RWPE1 (cell line): ENCODE results near the gene LRRC36.

Source experiments
- CTCF ChIA-PET: fragments of 350-600 bp; sonication (Branson Sonifier 250); formaldehyde crosslinking; extraction: SDS; loops from one replicate; lab custom pipeline; 2021; lab: Yijun Ruan, JAX
- POLR2A ChIA-PET: fragments of 400-600 bp; formaldehyde crosslinking; extraction: SDS; loops from one replicate; lab custom pipeline; 2020; ENCODE audit warnings: antibody characterized with exemption; ENCODE audit not compliant: low non-redundant PET; lab: Yijun Ruan, JAX
- DNase-seq: peaks from one replicate; pipeline ENCODE4 v3.0.0; 2012; ENCODE audit warnings: low spot score
- H3K27ac ChIP-seq: fragments of 450-650 bp; 2 replicates; pipeline ENCODE4 v1.5.1; 2017
- TF ChIP-seq, protein P1 (sequence below): fragments of 450-650 bp; conservative IDR thresholded peaks from 2 replicates; pipeline ENCODE4 v1.5.1; 2017; ENCODE audit warnings: low read depth, mild to moderate bottlenecking

The LRRC36 gene

DNA sequence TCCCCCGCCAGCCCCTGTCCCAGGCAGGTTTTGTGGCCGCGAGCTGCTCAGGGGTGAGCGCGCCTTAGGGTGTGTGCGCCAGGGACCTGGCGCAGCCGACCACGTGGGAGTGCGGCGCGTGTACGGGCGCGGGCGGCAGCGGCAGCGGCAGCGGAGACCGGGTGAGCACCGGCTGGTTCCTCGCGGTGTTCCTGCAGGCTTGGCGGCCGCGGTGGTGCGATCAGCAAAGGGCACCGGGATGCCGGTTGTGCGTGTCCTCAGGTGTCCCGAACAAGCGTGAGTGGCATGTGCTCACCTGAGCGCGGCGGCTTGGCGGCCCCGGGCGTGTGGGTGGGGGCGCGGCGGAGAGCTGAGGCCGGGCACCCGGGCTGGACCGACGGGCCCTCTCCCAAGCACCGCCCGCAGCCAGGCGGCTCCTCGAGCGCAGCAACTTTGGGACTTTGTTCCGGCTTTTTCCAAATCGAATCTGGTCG lies 103.9 kb downstream of the LRRC36 start:
- TF ChIP-seq, protein P1, sequence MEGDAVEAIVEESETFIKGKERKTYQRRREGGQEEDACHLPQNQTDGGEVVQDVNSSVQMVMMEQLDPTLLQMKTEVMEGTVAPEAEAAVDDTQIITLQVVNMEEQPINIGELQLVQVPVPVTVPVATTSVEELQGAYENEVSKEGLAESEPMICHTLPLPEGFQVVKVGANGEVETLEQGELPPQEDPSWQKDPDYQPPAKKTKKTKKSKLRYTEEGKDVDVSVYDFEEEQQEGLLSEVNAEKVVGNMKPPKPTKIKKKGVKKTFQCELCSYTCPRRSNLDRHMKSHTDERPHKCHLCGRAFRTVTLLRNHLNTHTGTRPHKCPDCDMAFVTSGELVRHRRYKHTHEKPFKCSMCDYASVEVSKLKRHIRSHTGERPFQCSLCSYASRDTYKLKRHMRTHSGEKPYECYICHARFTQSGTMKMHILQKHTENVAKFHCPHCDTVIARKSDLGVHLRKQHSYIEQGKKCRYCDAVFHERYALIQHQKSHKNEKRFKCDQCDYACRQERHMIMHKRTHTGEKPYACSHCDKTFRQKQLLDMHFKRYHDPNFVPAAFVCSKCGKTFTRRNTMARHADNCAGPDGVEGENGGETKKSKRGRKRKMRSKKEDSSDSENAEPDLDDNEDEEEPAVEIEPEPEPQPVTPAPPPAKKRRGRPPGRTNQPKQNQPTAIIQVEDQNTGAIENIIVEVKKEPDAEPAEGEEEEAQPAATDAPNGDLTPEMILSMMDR, result no peak
- peak; percentile 52 for DNase-seq
- no peak overlapping the region; the same call in 1 of the 2 replicates for H3K27ac ChIP-seq
- ChIA-PET POLR2A (no interaction called here), CTCF (interaction anchor here (0.6 to 0.8 kb wide), 5 partner anchors 10 to 252 kb away, joined by 3 to 4 read pairs (median 3); no protein-coding TSS in a partner anchor)

DNA sequence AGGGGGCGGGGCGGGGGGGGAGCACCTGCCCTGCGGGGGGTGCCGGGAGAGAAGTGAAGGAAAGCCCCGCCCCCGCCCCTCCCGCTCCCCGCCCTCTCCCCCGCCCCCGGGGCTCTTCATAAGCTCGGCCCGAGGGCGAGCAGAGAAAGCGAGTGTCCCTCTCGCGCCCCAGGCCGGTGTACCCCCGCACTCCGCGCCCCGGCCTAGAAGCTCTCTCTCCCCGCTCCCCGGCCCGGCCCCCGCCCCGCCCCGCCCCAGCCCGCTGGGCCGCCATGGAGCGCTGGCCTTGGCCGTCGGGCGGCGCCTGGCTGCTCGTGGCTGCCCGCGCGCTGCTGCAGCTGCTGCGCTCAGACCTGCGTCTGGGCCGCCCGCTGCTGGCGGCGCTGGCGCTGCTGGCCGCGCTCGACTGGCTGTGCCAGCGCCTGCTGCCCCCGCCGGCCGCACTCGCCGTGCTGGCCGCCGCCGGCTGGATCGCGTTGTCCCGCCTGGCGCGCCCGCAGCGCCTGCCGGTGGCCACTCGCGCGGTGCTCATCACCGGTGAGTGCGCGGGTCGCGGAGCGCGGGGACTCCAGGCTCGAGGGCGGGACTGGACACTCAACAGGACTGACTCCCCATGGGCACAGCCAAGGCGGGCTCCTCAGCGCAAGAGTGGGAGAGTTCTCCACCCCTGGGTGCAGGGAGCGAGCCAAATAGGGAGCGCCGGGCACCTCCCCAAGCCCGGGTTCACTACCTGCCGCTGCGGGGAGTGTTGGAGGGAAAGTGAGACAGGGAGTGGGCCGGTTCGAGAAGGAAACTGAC lies 104.6 kb downstream of the LRRC36 start, which contains the start of gene HSD11B2:
TSS of gene HSD11B2 (plus strand) at position 145 of the 798 bp plus-strand sequence. CDS start at position 273, 128 bp downstream.
- peak within 1 kb of the TSS; percentile 49 for H3K27ac ChIP-seq
- POLR2A ChIA-PET, result interaction anchor here (0.6 kb wide), 1 partner anchor 123 kb away, joined by 3 read pairs; no protein-coding TSS in a partner anchor
- TF ChIP-seq, protein P1, result peak; percentile 44
- peak; percentile 72 for DNase-seq
- CTCF ChIA-PET, result interaction anchor here (0.6 to 1.1 kb wide), 4 partner anchors 34 to 116 kb away, joined by 3 read pairs; no protein-coding TSS in a partner anchor

DNA sequence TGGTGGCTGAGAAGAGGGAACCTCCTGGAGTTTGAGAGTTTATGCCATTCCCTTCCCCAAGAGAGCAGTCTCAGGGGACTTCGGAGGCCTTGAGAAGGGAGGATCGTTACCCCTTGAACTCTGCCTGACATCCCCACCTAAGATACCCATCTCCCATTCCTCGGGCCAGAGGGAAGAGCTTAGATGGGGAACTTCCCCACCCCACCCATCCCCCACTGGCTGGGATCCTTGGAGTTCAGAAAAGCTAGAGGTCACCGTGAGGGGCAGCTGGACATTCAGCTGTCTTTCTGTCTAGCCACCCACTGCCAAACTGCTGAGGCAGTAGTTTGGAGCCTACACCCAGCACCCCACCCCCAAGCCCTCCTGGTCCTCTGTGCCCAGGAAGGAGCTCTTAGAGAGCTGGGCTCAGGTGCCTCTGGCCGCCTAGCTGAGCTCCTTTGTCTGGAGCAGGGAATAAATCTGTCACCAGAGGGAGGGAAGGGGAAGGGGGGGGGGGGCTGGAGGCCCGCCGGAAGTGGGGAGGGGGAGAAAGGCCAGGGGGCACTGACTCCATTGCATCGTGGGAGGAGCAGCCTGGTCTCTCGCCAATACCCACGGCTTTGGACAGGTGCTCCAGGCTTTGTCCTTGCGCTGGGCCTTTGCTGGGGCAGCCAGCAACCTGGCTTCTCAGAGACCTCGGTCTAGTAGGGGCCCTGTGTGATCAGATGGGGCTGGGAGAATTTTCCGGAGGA lies 105.3 kb downstream of the LRRC36 start:
- POLR2A ChIA-PET, result interaction anchor here (0.6 kb wide), 1 partner anchor 124 kb away, joined by 3 read pairs; no protein-coding TSS in a partner anchor
- CTCF ChIA-PET, result interaction anchor here (0.8 to 1.1 kb wide), 2 partner anchors 34 to 115 kb away, joined by 3 read pairs; no protein-coding TSS in a partner anchor

DNA sequence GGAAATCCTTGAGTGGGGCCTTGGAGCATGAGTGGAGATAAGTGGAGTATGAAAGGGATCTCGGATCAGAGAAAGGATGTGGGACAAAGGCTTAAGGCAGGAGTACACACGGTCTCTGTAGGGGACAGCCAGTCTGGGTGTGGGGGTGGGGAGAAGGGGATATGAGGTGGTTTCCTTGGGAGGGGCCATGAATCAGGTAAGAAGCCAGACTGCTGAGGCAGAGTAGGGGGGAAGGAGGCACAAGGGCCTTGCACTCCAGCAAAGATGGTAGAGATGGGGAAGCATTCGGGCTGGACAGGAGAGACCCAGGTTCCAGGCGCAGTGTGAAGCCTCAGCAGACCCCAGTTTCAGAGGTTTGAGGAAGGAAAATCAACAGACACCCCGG lies 105.9 kb downstream of the LRRC36 start:
- POLR2A ChIA-PET, result no interaction called here

More for the DNA sequence above, 105.3 kb downstream of the LRRC36 start:
- TF ChIP-seq, protein P1, result no peak
- peak overlapping the region; percentile 49 for H3K27ac ChIP-seq
- DNase-seq, result no peak

DNA sequence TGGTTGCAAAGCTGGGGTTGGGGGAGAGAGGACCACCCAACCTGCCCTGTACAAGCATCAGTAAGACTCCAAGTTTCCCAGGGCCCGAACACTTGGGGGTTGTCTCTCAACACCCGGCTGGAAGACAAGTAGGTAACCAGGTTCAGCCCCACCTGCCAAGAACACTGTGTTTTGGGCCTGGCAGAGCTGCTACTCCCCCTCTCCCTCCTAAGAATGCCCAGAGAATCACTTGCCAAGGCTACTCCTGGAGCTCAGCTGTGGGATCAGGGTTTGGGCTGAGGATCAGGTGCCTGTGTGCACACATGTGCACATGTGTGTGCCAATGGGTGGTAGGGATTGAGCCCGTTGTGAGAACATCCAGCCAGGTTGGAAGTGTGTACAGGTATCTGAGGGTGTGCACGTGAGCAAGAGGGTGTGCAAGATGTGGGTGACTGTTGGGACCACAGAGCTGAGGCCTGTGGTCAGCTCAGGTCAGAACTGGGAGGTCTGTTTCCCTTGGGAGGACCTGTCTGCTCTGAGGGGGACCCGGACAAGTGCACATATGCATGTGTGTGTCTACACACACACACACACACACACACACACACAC lies 106.6 kb downstream of the LRRC36 start:
- CTCF ChIA-PET, result no interaction called here
- H3K27ac ChIP-seq, result no peak overlapping the region
- POLR2A ChIA-PET, result interaction anchor here (0.5 to 0.7 kb wide), 3 partner anchors 20 to 200 kb away, joined by 3 to 4 read pairs (median 3); no protein-coding TSS in a partner anchor
- no peak for DNase-seq
- TF ChIP-seq, protein P1, result no peak

More for the DNA sequence above, 105.9 kb downstream of the LRRC36 start:
- H3K27ac ChIP-seq, result no peak overlapping the region
- no peak for DNase-seq
- CTCF ChIA-PET, result no interaction called here
- TF ChIP-seq, protein P1, result no peak
